NCI-H446 (cell line): ENCODE data around the gene HPS4.
"Not testable (repeated sequence)": the region's sequence is repeated elsewhere in the genome, so short reads cannot be mapped to it uniquely, and the experiment has no call there.

Experiments
- DNase-seq, 2 experiments: peaks; one replicate each; lab custom pipeline; 2025; lab: John Stamatoyannopoulos, UW

HPS4 gene

GRCh38 chr22:26442086-26442756, 41.4 kb downstream of the HPS4 start:
- no peak for DNase-seq

GRCh38 chr22:26439559-26439958, 44.0 kb downstream of the HPS4 start:
- DNase-seq: no peak

DNA sequence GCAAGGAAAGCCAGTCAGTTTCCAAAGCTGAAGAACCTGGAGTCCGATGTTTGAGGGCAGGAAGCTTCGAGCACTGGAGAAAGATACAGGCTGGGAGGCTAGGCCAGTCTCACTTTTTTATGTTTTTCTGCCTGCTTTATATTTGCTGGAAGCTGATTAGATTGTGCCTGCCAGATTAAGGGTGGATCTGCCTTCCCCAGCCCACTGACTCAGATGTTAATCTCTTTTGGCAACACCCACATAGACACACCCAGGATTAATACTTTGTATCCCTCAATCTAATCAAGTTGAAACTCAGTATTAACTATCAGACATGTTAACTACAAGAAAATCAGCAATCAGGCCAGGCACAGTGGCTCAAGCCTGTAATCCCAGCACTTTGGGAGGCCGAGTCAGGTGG, 44.8 kb downstream of the HPS4 start:
- DNase-seq: not testable (repeated sequence)

DNA sequence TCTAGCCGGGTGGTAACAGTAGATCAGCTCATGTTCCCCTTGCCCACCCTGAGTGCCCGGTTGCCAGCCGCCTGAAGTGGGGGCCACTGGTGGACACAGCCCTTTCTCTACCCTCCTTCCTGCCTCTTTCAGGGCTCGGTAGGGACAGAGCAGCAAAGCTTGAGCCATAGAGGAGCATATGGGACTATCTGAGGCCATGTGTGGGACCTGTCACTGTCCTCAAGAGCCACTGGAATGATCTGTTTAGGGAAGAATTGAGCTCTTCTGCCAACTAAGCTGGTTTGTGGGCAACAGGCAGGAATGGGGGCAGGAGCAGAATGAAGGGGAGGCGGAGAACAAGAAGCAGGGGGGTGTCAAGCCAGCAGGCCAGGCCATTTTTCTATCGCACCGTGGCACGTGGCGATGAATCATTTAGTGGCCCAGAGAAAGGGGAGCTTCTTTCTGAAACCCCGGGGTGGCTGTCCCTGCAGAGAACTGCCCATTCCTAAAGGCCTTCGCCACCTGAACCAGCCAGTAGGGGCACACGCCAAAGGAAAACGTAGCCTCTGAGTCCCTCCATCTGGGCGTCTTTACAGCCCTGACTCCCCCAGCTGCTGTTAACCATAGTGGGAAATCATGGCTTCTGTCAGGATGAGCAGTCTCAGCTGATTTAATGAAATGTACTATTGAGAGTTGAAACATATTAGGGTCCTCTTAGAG, 45.7 kb downstream of the HPS4 start:
- no peak for DNase-seq

- no peak for DNase-seq
Observed at GRCh38 chr22:26436903-26437515, 46.6 kb downstream of the HPS4 start.

GRCh38 chr22:26435327-26436093, 48.1 kb downstream of the HPS4 start:
- DNase-seq: no peak

DNA sequence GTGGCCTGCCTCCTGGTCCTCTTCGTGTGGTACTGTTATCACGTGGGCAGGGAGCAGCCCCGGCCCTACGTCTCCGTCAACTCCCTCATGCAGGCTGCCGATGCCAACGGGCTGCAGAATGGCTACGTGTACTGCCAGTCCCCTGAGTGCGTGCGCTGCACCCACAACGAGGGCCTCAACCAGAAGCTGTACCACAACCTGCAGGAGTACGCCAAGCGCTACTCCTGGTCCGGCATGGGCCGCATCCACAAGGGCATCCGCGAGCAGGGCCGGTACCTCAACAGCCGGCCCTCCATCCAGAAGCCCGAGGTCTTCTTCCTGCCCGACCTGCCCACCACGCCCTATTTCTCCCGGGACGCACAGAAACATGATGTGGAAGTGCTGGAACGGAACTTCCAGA, 49.8 kb downstream of the HPS4 start:
- no peak for DNase-seq

DNA sequence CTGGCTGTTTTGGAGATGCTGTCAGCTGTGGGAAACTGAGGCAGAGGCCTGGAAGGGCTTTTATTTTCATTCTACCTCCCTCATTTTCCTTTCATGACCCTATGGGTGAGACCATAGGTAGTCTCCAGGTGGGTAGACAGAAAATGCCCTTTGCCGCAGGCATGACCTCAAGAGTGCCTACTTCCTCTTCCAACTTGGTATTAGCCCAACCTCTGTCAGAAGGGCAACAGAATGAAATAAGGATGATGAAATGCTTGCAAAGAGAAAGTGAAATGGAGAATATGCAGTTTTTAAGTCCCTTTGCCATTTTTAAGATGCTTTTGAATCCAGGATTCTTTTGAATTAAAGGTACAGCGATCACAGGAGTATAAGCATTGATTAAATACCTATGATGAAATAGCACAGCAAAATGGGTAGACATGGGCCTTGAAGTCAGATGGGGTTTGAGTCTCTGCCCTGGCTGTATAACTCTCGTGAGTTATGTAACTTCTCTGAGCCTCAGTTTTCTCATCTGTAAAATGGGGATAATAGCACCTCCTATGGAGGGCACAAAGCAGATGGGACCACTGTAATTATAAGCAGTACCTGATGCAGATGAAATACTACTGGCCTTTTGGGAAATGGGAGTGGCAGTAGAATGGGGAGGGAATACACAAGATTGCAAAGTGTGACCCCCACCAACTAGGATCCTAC, 50.8 kb downstream of the HPS4 start:
- no peak for DNase-seq

DNA sequence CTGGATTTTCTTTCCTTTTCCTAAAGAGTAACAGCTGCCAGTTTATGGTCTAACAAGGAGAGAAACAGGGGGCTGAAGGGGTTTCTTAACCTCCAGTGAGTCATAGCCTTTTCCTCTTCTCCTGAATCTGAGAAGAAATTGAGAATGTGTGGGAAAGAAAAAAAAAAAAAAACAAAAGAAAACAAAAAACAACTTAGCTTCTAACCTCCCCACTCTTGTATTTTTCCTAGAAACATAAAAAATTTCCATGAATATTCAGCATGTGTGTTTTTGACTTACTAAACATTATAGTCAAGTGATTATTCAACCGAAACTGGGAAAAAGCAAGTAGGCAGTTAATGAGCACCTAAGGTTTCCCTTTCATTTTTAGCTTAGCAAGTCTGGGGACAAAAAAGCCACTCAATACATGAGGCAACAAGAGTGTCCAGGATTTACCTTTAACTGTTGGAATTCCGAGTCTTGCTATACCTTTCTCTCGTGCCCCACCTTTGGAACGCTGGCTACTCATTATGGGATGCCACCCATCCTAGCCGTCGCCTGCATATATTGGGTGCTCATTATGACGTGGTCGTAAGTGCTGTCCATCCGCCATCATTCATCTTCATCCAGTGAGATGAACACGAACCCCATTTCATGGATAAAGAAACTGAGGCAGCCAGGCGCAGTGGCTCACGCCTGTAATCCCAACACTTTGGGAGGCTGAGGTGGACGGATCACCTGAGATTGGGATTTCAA, 52.2 kb downstream of the HPS4 start:
- no peak for DNase-seq

DNA sequence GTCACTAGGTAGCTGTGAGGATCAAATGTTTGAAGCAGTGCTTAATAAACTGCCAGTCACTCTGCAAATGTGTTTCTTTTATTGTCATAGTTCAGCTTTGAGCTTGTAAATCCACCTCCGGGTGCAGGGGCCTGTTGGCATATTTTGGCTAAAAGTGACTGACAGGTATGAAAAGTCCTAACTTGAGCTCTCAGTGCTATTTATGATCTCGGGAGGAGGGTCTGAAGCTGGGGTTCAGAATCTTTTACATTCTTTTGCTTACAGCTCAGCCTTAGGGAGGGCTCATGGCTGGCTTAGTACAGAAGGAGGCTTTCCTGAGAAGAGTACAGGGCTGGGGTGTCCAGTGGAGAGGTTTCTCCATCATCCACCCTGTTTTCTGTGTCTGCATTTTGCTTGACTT, 53.0 kb downstream of the HPS4 start:
- no peak for DNase-seq

DNA sequence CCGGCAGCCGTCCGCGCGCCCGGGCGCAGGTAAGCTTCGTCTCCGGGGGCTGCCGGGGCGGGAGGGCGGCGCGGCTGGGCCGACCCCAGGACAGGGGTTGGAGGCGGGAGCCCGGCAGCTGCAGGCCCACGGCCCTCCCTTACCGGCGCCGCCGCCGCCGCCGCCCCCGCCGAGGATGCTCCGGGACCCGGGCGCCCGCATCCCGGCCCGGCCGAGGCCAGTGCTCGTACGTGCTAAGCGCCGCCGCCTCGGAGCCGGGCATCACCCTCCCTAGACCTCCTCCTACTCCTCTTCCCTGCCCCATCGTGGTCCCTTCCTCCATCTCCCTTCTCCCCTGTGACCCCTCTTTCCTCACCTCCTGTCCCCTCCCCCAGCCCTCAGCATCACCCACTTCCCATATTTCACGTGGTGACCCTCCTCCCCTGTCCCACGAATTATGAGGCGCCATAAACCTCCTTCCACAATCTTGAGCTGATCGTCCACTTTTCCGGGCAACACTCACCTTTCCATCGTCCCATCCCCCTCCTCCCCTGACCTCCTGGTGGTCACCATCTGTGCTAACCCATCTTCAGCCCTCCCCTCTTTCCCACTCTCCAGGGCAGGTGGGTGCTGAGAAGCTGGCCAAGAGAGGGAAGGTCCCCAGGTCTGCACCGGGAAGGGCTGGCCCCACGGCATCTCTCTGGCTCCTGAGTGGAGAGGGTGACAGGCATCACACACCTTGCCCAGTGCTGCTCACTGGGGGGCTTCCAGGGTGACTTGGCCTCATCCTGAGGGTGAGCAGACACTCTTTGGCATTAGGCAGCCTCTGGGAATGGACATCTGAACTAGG, 53.9 kb downstream of the HPS4 start:
- no peak for DNase-seq

DNA sequence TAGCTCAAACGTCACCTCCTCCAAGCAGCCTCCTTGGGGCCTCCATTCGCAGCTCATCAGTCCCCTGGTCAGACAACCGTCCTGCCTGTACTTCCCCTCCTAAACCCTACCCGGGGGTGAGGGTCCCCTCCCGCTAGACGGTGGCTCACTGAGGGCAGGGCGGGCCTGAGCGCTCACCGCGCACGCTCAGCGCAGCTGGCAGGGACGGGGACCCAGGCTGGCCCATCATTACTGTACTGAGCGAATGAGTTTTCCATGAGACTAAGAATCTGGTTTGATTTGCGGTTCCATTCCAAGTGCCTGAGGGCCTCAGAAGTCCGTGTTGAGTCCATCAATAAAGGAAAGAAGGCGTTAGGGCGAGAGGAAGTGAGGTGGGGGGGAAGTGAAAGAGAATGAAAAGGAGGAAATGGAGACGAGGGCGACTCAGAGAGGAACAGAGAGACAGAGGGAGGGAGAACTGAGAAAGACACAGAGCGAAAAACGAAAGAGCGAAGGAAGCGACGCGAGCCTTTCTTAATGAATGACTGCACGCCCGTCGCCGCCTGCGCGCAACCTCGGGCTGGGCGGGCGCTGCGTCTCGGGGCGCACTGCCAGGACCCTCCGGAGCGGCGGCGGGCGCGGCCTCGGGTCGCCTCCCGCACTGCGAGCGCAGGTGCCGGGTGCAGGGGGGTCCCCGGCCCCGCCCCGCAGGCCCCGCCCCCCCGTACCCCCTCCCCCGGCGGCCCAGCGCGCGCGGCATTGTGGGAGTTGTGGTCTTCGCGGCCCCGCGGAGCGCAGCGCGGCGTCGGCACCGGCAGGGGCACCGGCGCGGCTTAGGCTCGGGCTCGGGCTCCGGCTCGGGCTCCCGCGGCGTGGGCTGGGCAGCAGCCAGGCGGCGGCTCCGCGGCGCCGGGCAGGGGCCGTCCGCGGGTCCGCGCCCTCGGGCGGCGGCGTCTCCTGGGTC, 54.8 kb downstream of the HPS4 start, which contains the start of gene ASPHD2:
Gene ASPHD2, plus strand, starts transcription at position 746 of the 943 bp plus-strand sequence. CDS start 4,356 bp downstream, outside the sequence.
- DNase-seq: peak; percentile 52 to 87

DNA sequence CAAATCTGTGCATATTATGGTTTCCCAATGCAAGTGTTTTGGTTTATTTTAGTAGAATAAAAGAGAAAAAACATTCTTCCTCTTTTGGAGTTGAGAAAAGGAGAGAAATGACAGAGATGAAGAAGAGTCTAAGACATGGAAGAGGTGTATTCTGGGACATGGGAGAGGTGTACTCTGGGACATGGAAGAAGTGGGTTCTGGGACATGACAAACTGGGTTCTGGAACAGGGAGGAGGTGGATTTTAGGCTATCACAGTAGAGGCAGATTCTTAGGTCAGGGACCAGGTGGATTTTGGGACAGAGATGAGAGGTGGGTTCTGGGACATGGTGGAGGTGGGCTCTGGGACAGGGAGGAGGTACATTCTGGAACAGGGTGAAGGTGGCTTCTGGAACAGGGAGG, 56.7 kb downstream of the HPS4 start:
- DNase-seq: no peak

GRCh38 chr22:26418620-26419019, 65.0 kb downstream of the HPS4 start:
- no peak for DNase-seq

- no peak for DNase-seq
Observed at GRCh38 chr22:26417406-26417805, 66.2 kb downstream of the HPS4 start.

DNA sequence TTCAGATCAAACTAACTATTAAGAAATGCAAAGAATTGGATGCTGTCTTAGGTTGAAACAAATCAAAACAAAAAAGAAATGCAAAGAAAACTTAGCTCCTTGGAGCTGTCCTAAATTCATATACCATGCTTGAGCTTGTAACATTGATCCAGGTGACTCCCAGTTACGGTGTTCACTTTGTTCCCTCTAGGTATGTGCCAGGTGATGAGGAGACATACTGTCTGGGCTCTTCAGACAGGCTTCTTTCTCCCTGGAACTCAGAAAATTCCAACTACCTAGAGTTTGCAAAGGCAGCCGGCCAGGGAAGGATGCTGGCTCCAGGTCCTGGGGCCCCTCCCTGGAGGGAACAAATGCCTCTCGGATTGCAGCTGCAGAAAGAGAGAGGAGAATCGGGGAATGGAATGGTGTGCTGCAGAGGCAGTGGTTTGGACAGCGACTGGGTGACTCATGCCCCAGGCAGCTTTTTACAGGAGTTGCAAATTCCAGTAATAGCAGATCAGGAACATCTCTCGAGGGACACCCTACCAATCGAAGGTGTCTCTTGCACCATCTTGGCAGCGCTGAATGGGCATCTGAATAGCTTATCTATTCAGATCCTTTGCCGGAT, 66.8 kb downstream of the HPS4 start:
- DNase-seq: no peak

DNA sequence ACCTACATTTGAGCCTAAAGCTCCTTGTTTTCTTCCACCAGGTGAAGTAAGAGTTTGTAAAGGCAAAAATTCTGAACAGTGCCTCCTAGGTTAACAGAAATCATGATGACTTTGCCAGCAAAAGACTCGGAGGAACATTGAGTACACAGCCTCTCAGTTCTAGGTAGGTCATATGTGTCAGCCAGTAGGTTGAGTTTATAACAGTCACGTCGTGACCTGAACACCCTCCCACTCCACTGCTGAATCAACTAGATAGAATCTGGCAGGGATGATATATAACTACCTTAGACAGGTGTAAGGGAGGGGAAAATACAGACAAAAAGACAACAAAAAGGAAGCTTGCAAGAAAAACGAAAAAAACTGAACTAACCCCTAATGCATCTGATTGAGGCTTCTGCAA, 67.3 kb downstream of the HPS4 start:
- no peak for DNase-seq

- no peak for DNase-seq
Observed at GRCh38 chr22:26414347-26414746, 69.2 kb downstream of the HPS4 start.

GRCh38 chr22:26410386-26410785, 73.2 kb downstream of the HPS4 start:
- no peak for DNase-seq
